ENCODE data around the gene TOMT.

TOMT gene, protein sequence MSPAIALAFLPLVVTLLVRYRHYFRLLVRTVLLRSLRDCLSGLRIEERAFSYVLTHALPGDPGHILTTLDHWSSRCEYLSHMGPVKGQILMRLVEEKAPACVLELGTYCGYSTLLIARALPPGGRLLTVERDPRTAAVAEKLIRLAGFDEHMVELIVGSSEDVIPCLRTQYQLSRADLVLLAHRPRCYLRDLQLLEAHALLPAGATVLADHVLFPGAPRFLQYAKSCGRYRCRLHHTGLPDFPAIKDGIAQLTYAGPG

GRCh38 chr11:72105888-72106287 lies at the start of gene TOMT:
Gene TOMT, plus strand, starts transcription at chr11:72105924. Its CDS starts 28 bp downstream, at chr11:72105952.
- no peak for DNase-seq (ENCODE audit: low read depth)

GRCh38 chr11:72058416-72059034 lies 47.2 kb upstream of the TOMT start:
- peak; percentile 88 for DNase-seq (ENCODE audit: low read depth)

- no peak for DNase-seq (ENCODE audit: low read depth)
These were observed 43.9 kb upstream of the TOMT start for GRCh38 chr11:72061739-72062396.

GRCh38 chr11:72066855-72067254 lies 38.9 kb upstream of the TOMT start:
- DNase-seq (ENCODE audit: low read depth), result peak; percentile 41

- no peak for DNase-seq (ENCODE audit: low read depth)
These were observed 38.5 kb upstream of the TOMT start for GRCh38 chr11:72067266-72067665.

DNA sequence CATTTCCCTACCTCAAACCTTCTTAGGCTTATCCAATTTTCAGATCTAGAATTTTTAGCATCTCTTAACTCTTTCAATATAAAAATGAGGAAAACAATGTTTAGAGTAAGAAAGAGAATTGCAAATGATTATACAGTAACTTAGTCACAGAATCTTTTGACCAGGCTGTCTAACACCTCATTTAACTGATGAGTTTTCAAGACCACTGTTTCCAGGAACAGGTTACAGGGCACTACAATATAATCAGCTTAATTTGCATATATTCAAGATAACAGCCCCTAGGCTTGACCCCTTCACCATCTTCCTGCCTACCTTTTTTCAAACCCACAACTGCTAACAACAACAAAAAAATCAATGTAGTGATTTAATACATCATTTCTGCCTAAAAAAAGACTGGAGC lies 38.0 kb upstream of the TOMT start:
- DNase-seq (ENCODE audit: low read depth), result no peak

- peak; percentile 47 for DNase-seq (ENCODE audit: low read depth)
These were observed 36.5 kb upstream of the TOMT start for GRCh38 chr11:72069200-72069599.

- DNase-seq (ENCODE audit: low read depth), result peak; percentile 90
These were observed 35.9 kb upstream of the TOMT start for GRCh38 chr11:72069787-72070251.

DNA sequence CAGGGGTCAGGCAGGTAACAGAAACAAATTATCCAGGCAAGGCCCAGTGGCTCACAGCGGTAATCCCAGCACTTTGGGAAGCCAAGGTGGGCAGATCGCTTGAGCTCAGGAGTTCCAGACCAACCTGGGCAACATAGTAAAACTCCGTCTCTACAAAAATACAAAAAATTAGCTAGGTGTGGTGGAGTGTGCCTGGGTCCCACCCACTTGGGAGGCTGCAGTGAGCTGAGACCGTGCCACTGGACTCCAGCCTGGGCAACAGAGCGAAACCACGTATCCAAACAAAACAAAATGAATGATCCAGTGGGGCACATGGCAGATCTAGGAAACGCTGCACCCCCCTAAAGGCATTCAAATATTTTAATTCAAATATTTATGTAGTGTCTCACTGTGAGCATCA lies 35.2 kb upstream of the TOMT start:
- no peak for DNase-seq (ENCODE audit: low read depth)

- peak; percentile 88 for DNase-seq (ENCODE audit: low read depth)
These were observed 33.4 kb upstream of the TOMT start for GRCh38 chr11:72072348-72072747.

GRCh38 chr11:72075109-72075508 lies 30.6 kb upstream of the TOMT start:
- peak; percentile 47 for DNase-seq (ENCODE audit: low read depth)

DNA sequence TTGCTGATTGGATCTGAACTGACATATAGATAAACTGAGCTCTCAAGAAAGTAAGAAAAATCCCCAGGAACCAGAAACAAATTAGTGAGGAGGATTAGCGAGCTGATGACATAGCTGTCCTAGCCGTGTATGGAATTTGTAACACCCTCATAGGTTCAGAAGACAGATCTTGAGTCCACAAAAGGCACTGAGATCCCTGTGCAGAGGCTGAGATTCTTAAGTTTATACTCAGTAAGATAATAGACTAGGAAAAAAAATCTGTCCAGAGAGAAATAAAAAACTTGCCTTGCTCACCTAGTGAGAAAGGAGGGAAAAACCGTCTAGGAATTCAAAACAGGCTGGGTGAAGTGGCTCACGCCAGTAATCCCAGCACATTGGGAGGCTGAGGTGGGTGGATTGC lies 30.0 kb upstream of the TOMT start:
- DNase-seq (ENCODE audit: low read depth), result no peak

GRCh38 chr11:72078477-72078876 lies 27.2 kb upstream of the TOMT start:
- DNase-seq (ENCODE audit: low read depth), result peak; percentile 45

- DNase-seq (ENCODE audit: low read depth), result no peak
These were observed 25.9 kb upstream of the TOMT start for GRCh38 chr11:72079819-72080325.

- DNase-seq (ENCODE audit: low read depth), result peak; percentile 100
These were observed 25.2 kb upstream of the TOMT start, which contains the start of the genes LRRC51 and NUMA1 for GRCh38 chr11:72080326-72081183. Gene LRRC51, plus strand, starts transcription at chr11:72080850. Its CDS starts 8,234 bp downstream, at chr11:72089084. Gene NUMA1, minus strand, starts transcription at chr11:72080542. Its CDS starts 44,599 bp downstream, at chr11:72035943.

- DNase-seq (ENCODE audit: low read depth), result no peak
These were observed 24.5 kb upstream of the TOMT start for GRCh38 chr11:72081184-72081644.

DNA sequence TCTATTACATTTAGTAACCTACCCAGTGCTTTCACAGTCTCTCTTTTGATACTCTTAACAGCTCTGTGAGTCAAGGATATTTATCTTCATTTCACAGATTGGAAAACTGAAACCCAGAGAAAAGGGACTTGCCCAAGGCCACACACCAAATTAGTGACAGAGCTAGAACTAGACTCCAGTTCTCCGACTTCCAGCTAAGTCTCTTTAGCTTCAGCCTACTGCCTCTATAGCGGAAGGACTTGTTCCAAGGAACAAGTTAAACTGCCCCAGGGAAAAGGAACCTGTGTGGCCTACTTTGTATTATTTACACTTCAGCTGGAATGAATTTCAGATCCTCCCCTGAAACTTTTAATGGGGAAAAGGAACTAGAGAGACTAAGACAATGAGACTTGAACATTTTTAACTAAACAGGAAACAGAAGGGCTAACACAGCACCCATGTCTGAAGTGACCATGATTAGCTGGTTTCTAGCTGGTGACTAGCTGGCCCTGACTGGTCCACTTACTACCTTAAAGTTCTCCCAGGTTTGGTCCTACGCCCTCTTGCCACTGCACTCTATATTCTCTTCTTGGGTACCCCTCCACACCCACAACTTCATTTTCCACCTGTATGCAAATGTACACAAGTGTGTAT lies 23.8 kb upstream of the TOMT start:
- no peak for DNase-seq (ENCODE audit: low read depth)

DNA sequence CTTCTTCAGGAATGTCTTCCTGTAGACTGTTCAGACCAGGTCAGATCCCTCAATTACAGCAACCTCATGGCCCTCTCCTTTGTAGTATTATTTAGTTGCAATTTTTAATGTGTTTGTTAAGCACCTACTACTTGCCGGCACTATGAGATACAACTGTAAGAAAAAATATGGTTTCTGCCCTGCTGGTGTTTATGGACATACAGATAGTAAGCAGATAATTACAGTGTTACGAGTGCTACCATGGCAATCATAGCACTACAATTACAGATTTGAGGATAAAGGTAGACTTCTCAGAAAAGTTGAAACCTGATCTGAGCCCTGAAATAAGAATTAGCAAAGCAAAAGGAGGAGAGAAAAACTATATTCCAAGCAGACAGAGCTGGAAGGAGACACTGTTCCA lies 22.3 kb upstream of the TOMT start:
- DNase-seq (ENCODE audit: low read depth), result no peak

DNA sequence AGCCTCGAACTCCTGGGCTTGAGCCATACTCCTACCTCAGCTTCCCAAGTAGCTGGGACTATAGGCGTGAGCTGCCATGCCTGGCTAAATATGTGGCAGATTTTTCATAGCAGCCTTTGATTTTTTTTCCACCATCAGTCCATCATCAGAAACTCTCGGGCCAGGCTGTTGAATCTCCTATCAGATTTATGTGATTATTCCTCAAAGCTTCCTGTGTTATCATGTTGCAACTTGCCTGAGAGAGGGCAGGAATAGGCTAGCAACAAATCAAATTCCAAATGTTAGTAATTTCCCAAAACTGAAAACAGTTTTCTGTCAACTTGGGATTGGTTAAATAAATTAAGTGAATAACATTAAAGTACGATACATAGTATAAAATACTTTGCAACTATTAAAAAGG lies 21.6 kb upstream of the TOMT start:
- no peak for DNase-seq (ENCODE audit: low read depth)

- no peak for DNase-seq (ENCODE audit: low read depth)
These were observed 20.8 kb upstream of the TOMT start for GRCh38 chr11:72084965-72085364.
